HG02571 (cell line): ENCODE data around the gene CACHD1.

Source experiments
- ATAC-seq: cut with Tn5 transposase; IDR thresholded peaks from one replicate; pipeline ENCODE4 v1.9.1; 2021; ENCODE audit warnings: mild to moderate bottlenecking, moderate library complexity; ENCODE audit not compliant: unreplicated experiment

The CACHD1 gene

DNA sequence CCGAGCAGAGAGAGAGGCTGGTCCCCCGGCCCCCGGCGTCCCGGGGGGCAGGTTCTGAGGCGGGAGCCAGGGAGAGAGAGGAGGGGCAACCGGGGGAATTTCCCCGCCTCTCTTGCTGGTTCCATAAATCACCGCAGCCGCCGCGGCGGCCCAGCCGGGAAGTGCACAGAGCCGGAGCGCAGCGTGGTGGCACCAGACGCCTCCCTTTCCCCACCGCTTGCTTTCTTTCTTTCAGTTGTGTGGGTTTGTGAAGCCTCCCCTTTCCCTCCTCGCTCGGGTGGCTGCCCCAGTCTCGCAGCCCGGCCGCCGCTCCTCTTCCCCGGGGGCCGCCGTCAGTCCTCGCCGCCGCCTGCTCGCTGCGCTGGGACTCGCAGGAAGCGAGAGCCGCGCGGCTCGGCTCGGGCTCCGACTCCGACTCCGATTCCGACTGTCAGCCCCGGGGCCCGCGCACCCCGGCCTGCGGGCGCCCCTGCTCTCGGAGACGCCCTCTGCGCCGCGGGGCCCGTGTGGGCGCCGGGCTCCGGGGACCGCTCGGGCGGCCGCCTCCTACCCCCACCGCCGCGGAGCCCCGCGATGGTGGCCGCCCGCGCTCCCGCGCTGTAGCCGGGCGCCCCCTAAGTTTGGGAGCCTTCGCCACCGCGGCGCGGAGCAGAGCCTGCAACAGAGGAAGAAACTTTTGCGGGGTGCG lies at the start of gene CACHD1:
Gene CACHD1 (plus strand): TSS at position 153 of the 688 bp plus-strand sequence. CDS start 616 bp downstream, outside the sequence.
- ATAC-seq, result peak; percentile 63

DNA sequence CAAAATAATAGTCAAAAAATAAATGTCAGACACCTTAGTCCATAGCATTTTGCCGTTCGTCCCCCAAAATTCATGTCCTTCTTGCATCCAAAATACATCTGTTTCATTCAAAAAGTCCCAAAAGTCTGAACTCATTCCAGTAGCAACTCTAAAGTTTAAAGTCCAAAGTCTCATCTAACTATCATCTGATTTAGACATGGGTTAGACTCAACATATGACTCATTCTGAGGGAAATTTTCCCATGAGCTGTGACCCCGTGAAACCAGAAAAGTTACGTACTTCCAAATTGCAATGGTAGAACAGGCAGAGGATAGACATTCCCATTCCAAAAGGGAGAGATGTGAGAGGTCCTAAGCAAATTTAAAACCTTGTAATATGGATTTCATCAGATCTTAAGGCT lies 48.6 kb upstream of the CACHD1 start:
- no peak for ATAC-seq

DNA sequence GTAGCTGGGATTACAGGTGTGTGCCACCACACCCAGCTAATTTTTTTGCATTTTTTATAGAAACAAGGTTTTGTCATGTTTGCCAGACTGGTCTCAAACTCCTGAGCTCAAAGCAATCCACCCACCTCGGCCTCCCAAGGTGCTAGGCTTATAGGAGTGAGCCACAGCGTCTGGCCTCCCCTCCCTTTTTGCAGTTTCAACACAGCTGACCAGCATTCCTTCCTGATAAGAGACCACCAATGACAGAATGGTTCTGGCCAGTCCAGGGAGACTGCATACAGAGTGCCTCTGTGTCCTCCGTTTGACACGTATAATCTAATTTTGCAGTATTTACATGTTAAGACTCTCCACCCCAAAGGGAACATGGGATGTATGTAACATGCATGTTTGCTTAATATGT lies 46.4 kb upstream of the CACHD1 start:
- ATAC-seq, result no peak

DNA sequence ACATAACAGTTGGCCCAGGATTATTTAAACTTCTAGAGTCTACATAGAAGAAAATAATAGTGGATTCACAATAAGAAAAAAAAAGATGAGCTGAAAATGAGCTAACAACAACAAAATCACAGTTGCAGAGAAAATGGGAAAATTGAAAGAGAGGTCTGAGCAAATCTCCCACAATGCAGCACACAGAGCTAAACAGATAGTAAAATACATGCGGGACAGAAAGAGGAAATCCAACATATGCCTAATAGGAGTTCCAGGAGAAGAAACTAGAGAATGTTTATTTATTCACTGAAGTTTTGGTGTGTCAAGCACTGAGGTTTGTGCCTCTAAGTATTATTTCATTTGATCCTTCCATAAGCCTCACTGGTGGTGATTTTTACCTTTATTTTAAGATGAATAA lies 45.5 kb upstream of the CACHD1 start:
- no peak for ATAC-seq

DNA sequence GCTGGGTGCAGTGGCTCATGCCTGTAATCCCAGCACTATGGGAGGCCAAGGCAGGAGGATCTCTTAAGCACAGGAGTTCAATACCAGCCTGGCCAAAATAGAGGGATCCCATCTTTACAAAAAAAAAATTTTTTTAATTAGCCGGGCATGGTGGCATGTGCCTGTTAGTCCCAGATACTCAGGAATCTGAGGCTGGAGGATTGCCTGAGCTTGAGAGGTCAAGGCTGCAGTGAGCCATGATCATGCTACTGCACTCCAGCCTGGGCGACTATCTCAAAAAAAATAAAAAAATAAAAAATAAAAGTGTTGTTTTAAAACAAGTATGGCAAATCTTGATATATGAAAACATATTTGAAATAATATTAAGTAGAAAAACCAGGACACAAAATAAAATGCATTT lies 44.4 kb upstream of the CACHD1 start:
- ATAC-seq, result no peak

DNA sequence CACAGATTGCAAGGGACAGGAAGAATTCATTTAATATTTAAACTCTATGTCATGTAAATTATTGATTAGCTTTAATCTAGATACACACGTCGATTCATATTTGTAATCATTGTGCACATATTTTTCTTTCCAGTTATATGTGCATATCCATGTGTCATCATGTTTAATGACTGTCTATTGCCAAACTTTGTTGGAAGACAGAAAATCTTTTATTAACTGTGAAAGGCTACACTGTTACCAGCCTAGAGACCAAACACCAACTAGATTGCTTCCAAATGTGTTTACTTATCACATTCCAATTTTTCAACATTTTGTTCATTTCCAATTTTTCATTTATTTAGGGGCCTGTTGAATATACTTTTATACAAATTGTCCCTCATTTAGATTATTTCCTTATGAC lies 43.2 kb upstream of the CACHD1 start:
- ATAC-seq, result no peak

DNA sequence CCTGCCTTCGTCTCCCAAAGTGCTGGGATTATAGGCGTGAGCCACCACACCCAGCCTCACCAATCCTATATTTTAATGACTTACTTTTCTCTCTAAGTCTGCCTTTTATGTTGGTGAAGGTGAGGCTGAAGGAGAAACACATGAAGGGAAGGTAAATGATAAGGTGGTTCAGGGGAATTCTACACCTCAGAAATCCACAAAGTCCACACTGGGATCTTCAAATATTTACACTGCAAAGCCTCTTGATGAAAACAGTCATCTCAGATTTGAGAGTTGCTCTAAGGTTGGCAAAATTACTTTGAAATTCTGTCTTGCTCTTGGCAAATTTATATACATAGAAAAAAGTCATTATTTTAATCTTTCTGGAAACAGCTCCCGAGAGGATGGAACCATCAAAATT lies 42.0 kb upstream of the CACHD1 start:
- no peak for ATAC-seq

DNA sequence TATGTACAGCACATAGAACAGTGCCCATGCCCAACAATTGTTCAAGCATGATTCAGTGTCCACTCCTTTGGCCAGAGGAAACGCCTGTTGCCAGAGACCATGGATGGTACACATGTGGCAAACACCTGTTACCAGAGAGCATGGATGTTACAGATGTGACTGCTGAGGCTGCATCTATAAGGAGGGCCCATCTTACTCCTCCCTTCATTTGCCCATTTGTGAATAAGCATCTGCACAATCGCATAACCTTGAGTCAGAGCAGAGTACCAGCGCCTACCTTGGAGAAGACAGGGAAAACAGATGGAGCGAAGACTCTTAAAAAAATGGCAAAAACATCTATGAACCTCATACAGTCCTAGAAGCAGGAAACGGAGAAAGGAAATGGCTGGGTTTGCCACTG lies 36.6 kb upstream of the CACHD1 start:
- no peak for ATAC-seq

DNA sequence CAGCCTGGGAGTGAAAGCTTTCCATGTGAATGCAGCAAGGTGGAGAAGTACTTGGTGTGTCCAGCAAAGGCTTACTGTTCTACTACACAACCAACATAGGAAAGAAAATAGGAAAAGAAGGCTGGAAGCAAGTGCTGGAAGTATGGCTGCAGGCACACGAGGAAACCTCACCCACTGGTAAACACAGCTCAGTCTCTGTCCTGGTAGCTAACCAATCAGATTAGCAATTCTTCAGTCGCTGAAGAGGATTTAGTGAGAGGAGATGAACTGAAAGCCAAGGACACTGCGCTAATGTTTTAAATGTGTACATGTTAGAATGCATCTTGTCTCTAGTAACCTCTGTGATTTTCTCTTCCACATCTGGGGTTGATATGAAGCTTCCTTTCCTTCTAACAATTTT lies 36.2 kb upstream of the CACHD1 start:
- no peak for ATAC-seq

DNA sequence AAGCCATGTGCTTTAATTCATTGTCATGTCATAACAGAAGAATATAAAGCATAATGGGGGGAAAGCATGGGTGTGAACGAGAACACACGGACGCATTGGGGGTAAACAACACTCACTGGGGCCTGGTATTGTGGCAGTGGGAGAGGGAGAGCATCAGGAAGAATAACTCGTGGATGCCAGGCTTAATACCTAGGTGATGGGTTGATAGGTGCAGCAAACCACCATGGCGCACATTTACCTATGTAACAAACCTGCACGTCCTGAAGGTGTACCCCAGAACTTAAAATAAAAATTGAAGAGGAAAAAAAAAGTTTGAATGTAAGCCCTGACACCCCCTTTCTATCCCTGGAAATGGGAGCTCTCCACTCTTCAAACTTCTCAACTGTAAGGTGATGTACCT lies 34.9 kb upstream of the CACHD1 start:
- ATAC-seq, result no peak

DNA sequence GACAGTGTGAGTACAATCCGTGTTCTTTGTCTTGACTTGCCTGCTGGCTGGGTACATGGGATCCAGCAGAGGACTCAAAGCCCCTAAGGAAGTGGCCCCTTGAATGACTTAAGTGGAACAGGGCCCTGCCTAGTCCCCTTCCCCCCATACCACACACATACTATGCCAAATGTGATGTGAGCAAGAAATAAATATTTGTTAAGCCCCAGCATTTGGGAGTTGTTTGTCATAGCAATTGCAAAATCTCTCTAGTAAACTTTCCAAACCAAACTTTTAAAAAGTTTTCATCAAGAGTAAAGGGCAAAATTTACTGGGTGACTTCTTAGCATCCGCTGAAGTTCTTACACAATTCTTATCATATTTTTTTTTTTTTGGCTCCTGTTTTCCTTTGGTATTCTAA lies 32.5 kb upstream of the CACHD1 start:
- no peak for ATAC-seq

DNA sequence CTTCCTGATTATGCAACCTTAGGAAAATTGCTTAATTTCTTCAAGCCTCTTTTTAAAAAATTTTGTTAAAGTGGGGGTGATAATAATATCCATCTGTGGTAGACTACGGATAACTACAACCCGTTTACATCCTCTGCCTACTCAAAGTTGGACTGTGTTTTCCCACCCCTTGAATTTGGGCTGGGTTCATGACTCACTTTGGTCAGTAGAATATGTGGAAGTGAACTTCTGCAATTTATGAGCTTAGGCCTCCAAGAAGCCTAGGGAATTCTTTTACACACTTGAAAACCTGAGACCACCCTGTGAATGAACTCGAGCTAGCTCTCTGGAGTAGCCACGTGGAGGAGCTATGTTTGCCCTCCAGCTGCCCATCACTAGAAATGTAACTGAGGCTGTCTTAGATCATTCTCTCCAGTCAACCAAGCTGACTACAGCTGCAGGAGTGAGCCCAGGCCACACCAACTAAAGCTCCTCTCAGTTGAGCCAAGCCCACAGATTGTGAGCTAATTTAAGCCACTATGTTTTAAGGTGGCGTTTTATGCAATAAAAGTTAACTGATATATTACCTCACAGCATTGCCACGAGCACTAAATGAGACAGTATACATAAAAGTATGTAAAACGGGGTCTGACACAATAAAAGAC lies 29.6 kb upstream of the CACHD1 start:
- no peak for ATAC-seq

DNA sequence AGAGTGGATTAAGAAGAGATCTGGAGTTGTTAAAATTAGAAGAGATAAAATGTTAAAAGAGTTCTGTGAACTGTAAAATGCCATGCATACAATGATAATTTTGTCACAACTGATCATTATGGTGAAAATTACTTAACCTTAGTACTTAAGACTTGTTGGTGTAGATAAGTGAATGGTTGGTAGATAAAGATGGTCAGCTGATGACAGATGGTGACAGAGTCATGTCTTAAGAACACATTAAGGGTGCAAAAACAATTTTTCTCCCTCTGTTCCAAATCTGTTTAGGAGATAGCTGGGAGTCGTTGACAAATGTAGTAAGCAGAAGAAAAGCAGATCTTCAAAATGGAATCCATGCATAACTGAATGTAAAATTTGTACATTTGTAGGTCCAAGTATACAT lies 18.5 kb upstream of the CACHD1 start:
- no peak for ATAC-seq

DNA sequence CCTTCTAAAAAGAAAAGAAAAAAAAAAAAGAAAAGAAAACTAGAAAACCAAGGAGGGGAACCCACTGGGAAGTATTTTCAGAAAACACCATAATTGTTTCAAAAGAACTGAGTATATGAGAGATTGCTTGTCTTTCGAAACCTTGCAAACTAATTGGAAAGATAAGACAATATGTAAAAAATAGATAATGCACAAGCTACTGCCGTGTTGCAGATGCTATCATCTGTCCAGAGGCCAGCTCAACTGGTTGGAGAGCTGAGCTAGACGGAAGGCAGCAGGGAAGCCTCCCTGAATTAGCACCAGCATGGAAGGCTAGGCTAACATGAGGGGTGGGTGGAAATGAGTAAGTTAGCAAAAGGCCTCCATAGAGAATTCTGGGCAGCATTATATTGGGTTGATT lies 16.2 kb upstream of the CACHD1 start:
- no peak for ATAC-seq

DNA sequence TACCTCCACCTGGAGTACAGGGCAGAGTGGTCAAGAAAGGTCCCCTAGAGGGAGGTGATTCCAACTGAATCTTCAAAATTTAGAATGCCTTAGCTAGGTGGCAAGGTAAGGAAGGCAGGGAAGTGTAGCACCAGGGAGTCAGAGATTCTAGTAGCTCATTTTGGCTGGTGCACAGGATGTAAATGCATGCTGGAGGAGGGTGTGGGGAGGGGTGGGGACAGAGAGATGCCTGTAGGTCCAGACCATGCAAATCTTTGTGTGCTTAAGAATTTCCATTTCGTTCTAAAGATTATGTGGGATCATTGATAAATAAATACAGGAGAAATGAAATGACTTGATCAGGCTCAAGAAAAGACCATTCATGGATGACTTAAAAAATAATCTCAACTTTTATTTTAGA lies 11.0 kb upstream of the CACHD1 start:
- no peak for ATAC-seq

DNA sequence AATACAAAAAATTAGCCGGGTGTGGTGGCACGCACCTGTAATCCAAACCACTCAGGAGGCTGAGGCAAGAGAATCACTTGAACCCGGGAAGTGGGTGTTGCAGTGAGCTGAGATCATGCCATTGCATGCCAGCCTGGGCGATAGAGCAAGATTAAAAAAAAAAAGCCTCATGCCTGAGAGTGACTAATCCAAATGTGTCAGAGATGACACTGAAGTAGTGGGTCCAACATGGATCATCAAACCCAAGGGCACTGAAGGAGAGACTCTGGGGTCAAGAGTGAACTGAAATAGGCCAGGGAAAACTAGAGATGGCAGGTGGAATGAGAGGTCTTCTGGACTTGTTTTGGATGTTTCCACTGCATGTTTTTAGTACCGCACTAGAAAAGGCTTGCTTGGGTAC lies 10.2 kb upstream of the CACHD1 start:
- no peak for ATAC-seq

DNA sequence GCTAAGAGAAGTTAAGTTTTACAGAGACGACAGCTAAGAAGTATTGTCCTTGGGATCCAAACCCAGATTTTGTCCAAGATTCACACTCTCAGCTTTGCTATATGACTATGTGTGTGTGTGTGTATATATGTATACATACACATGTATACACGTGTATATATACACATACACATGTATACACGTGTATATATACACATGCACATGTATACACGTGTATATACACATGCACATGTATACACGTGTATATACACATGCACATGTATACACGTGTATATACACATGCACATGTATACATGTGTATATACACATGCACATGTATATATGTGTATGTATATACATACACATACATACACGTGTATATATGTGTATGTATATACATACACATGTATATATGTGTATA lies 3.9 kb upstream of the CACHD1 start:
- ATAC-seq, result no peak

DNA sequence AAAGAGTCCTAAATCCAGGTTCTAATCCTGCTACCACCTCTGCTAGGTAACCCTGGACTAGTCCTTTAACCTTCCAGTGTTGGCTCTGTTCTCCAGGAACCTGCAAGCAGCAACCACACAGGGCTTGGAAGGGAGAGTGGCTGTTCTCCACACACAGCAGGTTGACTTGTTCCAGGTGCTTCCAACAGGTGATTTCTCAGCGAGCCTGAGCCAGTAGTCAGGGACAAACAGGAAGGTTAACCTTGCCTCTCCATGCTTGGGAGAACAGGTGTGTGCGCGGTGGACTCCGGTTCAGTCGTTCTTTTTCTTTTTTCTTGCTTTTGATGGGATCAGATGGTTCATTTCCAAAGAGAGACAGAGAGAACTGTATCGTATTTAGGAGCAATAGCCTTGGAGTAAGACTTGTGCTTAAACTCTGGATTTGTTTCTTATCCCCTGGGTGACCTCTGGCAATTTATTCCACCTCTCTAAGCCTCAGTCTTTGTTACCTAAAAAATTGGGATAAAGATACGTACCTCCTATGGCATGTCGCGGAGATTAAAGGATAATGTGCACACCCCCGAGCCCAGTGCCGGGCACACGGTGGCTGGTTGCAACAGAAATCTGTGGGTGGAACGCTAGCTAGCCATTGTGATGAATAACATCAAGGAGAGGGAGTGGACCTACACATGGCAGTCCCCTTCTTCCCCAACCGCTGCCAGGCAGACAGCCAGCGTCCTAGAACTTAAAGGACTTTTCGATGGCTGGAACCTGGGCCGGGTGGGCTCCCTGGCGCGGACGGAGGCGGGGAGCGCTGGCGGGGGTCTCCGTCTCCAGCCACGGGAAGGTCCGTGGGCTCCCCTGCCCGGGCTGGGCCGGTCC lies 583 bp upstream of the CACHD1 start:
- ATAC-seq, result no peak

DNA sequence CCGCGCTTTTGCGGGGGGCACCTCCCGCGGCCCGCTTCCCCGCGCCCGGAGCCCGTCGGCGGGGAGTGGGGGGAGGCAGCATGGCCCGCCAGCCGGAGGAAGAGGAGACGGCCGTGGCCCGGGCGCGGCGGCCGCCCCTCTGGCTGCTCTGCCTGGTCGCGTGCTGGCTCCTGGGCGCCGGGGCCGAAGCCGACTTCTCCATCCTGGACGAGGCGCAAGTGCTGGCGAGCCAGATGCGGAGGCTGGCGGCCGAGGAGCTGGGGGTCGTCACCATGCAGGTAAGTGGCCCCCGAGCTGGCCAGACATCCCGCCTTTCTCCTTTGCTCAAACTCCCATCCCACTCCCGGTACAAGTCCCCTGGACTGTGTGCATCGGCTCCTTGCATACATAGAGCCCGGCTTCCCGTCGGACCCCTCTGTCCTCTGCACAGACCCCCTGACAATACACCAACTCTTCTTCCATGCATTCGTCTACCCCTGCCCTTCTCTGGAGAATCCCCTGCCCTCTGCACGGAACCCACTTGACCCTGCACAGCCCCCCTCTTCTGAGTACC lies 812 bp downstream of the CACHD1 start:
- no peak for ATAC-seq

DNA sequence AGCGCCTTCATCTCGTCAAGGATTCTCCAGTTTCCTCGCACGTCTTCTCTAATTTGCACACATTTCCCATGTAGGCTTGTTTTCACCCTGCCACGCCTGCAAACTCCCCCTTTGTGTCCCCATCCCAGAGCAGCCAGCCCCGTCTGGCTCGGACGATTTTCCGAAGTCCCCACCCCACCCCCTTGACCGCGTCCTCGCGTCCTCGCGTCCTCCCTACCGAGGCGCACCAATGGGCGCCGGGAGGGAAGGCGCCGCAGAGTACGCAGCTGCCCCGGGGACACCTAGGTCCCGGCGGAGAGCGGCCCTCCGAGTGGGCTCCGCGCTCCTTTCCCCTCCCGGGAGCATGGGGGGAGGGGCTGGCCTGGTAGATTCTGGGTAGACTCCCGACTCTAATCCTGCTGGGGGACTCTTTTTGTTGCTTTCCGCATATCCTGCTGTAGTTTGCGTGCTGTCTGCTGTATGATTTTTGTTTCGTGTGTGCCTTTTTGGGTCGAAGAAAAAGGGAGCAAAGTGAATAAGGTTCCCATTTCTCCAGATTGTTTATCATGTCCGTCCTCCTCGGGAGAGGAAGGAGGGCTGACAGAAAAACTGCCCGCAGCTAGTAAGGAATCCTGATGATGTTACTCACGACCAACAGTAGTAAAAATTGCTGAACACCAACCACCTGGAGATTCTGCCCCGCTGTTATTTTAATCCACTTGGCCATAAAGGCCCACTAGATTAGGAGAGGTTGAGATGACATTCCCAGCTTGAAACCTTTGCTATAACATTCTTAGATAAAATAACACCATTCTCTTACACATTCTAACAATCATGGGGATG lies 1.5 kb downstream of the CACHD1 start:
- ATAC-seq, result no peak

DNA sequence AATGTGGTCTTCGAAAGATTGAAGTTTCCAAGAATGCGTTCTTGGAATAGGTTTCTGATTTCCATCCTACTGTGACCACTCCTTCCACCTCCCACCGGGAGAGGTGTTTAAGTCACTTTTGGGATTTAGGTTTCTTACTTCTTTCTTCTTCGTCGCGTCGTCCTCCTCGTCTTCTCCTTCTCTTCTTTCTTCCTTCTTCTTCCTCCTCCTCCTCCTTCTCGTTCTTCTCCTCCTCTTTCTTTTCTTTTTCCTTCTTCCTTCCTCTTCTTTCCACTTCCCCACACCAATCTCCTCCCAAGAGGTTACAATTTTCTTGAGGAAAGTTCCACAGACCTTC lies 2.1 kb downstream of the CACHD1 start:
- no peak for ATAC-seq
